B cell (primary cell): ENCODE data around the gene EHD4. TPM values are rescaled to one million over a fixed set of nuclear protein-coding genes. Genes with fewer than 3 reads are reported as not detected.

ENCODE experiments used
- ATAC-seq: fragments of 200-7000 bp; cut with Tn5 transposase; one replicate; pipeline ENCODE4 v1.10.0; 2021; ENCODE audit warnings: low read depth, mild to moderate bottlenecking, moderate number of reproducible peaks, moderate library complexity
- CTCF ChIA-PET: fragments of 350-600 bp; sonication (Branson Sonifier 250); formaldehyde crosslinking; loops from one replicate; lab custom pipeline; 2021; ENCODE audit warnings: antibody characterized with exemption, inconsistent platforms; lab: Charles Lee
- POLR2A ChIA-PET: fragments of 350-600 bp; sonication (Branson Sonifier 250); formaldehyde crosslinking; loops from one replicate; lab custom pipeline; 2021; ENCODE audit warnings: antibody characterized with exemption; lab: Charles Lee
- DNase-seq: peaks from one replicate; pipeline ENCODE4 v3.0.0; 2013
- H2AFZ ChIP-seq: 2 replicates; pipeline ENCODE4 v1.6.1; 2012; ENCODE audit warnings: mild to moderate bottlenecking, low read depth, low read length; ENCODE audit not compliant: insufficient read depth, poor library complexity, severe bottlenecking
- H3K27ac ChIP-seq, 2 donors: 1 replicate in 1 of 2; 2 replicates in 1 of 2; pipeline ENCODE4 v1.5.1; 2012 to 2013; ENCODE audit warnings: low read length in 2 of 2, mild to moderate bottlenecking in 2 of 2, moderate library complexity in 1 of 2
- H3K27me3 ChIP-seq, 4 experiments: fragments of 200-600 bp in 1 of 4; sonication (generic) in 1 of 4; replicated peaks in 1 of 4; 1 replicate in 2 of 4; 2 replicates in 2 of 4; pipeline versions ENCODE4 v1.6.1 to v1.7.0; 2013 to 2016; ENCODE audit warnings: low read length in 3 of 4, mild to moderate bottlenecking in 2 of 4, mixed read lengths in 1 of 4, moderate library complexity in 1 of 4; ENCODE audit not compliant: insufficient read depth in 4 of 4, control insufficient read depth in 3 of 4; ENCODE audit errors: control extremely low read depth in 1 of 4
- H3K36me3 ChIP-seq, 2 experiments: replicated peaks in 1 of 2; 1 replicate in 1 of 2; 2 replicates in 1 of 2; pipeline versions ENCODE4 v1.6.1 to v1.7.1; 2013; ENCODE audit warnings: low read length in 1 of 2; ENCODE audit not compliant: insufficient read depth in 2 of 2, control insufficient read depth in 1 of 2; ENCODE audit errors: control extremely low read depth in 1 of 2, extremely low read depth in 1 of 2
- H3K4me1 ChIP-seq, 2 donors: fragments of 200-600 bp in 1 of 2; sonication (generic) in 1 of 2; 1 replicate in 1 of 2; 2 replicates in 1 of 2; pipeline versions ENCODE4 v1.5.1 to v1.6.1; 2013 to 2017; ENCODE audit warnings: low read length in 2 of 2; ENCODE audit not compliant: control insufficient read depth in 2 of 2, insufficient read depth in 2 of 2
- H3K4me2 ChIP-seq: replicated peaks from 2 replicates; pipeline ENCODE3; 2012; ENCODE audit warnings: mild to moderate bottlenecking, low read depth, low read length; ENCODE audit not compliant: poor library complexity, severe bottlenecking
- H3K4me3 ChIP-seq, 5 experiments: fragments of 200-600 bp in 1 of 5; sonication (generic) in 1 of 5; 1 replicate in 3 of 5; 2 replicates in 2 of 5; pipeline versions ENCODE4 v1.5.1 to v1.7.0; 2011 to 2016; ENCODE audit warnings: low read length in 4 of 5, mild to moderate bottlenecking in 4 of 5, low read depth in 2 of 5, control low read depth in 1 of 5, moderate library complexity in 1 of 5; ENCODE audit not compliant: insufficient read depth in 1 of 5; ENCODE audit errors: control extremely low read depth in 1 of 5, extremely low read depth in 1 of 5
- H3K79me2 ChIP-seq: fragments of 200-600 bp; sonication (generic); one replicate; pipeline ENCODE4 v1.6.0; 2016; ENCODE audit warnings: low read length; ENCODE audit not compliant: control insufficient read depth, insufficient read depth
- H3K9ac ChIP-seq: fragments of 200-600 bp; sonication (generic); 2 replicates; pipeline ENCODE4 v1.6.1; 2017; ENCODE audit warnings: mild to moderate bottlenecking, low read length, moderate library complexity
- H3K9me3 ChIP-seq, 3 donors: one replicate each; pipeline versions ENCODE4 v1.6.1 to v1.7.1; 2013; ENCODE audit warnings: low read length in 2 of 3; ENCODE audit not compliant: control insufficient read depth in 2 of 3, insufficient read depth in 1 of 3; ENCODE audit errors: control extremely low read depth in 1 of 3
- H4K20me1 ChIP-seq: 2 replicates; pipeline ENCODE4 v1.6.0; 2012; ENCODE audit warnings: mild to moderate bottlenecking, low read length; ENCODE audit not compliant: insufficient read depth, control insufficient read depth, poor library complexity, severe bottlenecking
- H3K27ac Mint-ChIP-seq: one replicate; pipeline ENCODE4 v1.8.0; 2021; ENCODE audit warnings: mixed read lengths
- H3K27me3 Mint-ChIP-seq: one replicate; pipeline ENCODE4 v1.8.0; 2021; ENCODE audit warnings: mixed read lengths
- H3K4me1 Mint-ChIP-seq: one replicate; pipeline ENCODE4 v1.8.0; 2021; ENCODE audit warnings: mixed read lengths
- H3K4me3 Mint-ChIP-seq: one replicate; pipeline ENCODE4 v1.8.0; 2021; ENCODE audit warnings: mixed read lengths
- H3K9me3 Mint-ChIP-seq: one replicate; pipeline ENCODE4 v1.8.0; 2022; ENCODE audit warnings: mixed read lengths; ENCODE audit not compliant: insufficient read depth
- EZH2 ChIP-seq: IDR thresholded peaks from 2 replicates; pipeline ENCODE4 v1.6.1; 2012; ENCODE audit warnings: borderline replicate concordance, low read depth, mild to moderate bottlenecking, moderate library complexity, low read length; ENCODE audit not compliant: insufficient read depth, poor library complexity, severe bottlenecking
- WGBS: methylation state at CpG from one replicate; pipeline ENCODE4 v1.1.5; 2013; ENCODE audit warnings: missing lambda C conversion rate; ENCODE audit not compliant: insufficient coverage; 5-methylcytosine and 5-hydroxymethylcytosine counted together
- intact Hi-C: fragments of 100-400 bp; cut with micrococcal nuclease; formaldehyde crosslinking; loops from one replicate; pipeline ENCODE4 v1.10.0; 2022
- polyA plus RNA-seq: library from polyadenylated mRNA; depleted of rRNA; stranded (reverse); fragments of >200 nt; gene quantifications from 2 replicates; pipeline ENCODE4 v1.2.3, GENCODE V29; 2012
- total RNA-seq, 2 donors: library from RNA; stranded (reverse); fragments of 120-200 nt in 1 of 2; gene quantifications; 1 replicate in 1 of 2; 2 replicates in 1 of 2; pipeline versions ENCODE4 v1.2.3 to v1.2.4, GENCODE V29; 2013 to 2022
- TF ChIP-seq, protein P1 (sequence below): fragments of 200-600 bp; IDR thresholded peaks from one replicate; pipeline ENCODE4 v1.8.0; 2022; ENCODE audit warnings: antibody characterized with exemption, mild to moderate bottlenecking

Gene EHD4
- total and polyA plus RNA-seq, 2 donors (not counting 1 experiment from before 2014, with no cell fraction given) = 3.1 to 12.7 TPM

DNA sequence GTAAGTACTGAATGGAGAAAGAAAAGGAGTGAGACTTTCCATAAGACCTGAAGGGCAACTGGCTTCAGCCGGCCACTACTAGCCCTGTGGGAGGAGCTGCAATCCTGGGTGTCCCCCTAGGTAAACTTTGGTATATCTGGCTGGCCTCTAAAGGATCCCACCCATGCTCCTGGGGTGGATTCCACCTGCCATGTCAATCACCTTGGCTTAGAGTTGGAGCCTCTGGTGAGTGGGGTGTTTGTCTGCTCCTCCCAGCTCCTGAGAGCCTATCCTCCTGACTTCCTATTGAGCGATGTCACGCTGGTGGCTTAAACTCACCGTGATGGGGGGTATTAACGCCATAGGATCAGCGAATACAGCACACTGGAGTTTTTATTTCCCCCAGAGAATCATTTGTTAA lies 81.1 kb downstream of the EHD4 start:
- no peak for ATAC-seq
- Mint-ChIP-seq H3K4me3 (no peak overlapping the region), H3K4me1 (peaks cover 63% of the 10 kb centered on the region), H3K27ac (no peak overlapping the region), H3K9me3 (no peaks in the 10 kb centered on the region), H3K27me3 (no peaks in the 10 kb centered on the region)
- Histone ChIP-seq H3K79me2 (peaks cover 4% of the 10 kb centered on the region), H3K27me3 (no peaks in the 10 kb centered on the region), H3K36me3 (no peaks in the 10 kb centered on the region), H3K4me1 (peaks cover 53 to 64% of the 10 kb centered on the region in 2 donors), H3K4me3 (no peak overlapping the region), H2AFZ (no peak overlapping the region), H3K9ac (no peak overlapping the region), H3K4me2 (no peak overlapping the region), H4K20me1 (no peaks in the 10 kb centered on the region), H3K9me3 (peaks cover 0 to 23% (median 2%) of the 10 kb centered on the region in 3 donors), H3K27ac (no peak overlapping the region)
- no peak for DNase-seq
- ChIA-PET POLR2A (no interaction called here), CTCF (interaction anchor here (1.2 to 11.0 kb wide), 2 partner anchors 11 to 118 kb away, joined by 3 to 81 read pairs; no protein-coding TSS in a partner anchor)
- TF ChIP-seq EZH2 = no peak
- WGBS = 100% methylated on average over 1 of the region's 6 CpGs
- intact Hi-C loops = loop anchor here (10.0 kb wide), 1 partner anchor 986 kb away; no protein-coding TSS in a partner anchor

DNA sequence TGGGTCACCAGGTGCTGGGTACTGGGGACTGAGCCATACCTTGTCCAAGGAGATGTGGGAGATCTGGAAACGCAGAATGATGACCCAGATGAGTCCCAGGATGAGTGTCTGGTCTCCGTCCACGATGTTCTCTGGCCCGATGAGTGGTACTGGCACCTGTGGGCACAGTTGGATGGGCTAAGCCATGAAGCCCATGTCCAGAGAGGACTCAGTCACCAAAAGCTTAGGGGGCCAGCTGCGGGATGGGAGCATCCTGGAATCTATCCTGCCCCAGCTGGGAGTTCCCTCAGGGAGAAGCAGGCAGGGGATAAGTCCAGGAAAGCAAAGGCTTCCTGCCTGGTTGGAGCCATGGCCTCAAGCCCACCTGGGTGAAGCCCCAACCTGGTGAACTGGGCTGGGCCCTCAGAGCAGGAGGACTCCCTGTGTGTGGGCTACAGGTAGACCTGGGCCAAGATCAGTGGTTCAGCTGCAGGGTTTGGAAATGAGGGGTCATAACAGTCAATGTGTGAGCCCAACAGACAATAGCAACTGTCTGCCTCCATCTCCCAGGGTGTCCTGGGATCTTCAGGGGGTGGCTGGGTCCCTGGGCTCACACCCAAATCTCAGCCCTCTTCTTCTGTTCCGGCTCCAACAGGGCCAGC lies 82.2 kb downstream of the EHD4 start:
- peaks cover 58% of the 10 kb centered on the region for H3K4me1 Mint-ChIP-seq
- ChIA-PET POLR2A (no interaction called here), CTCF (interaction anchor here (1.2 to 11.0 kb wide), 2 partner anchors 12 to 117 kb away, joined by 3 to 81 read pairs; no protein-coding TSS in a partner anchor)
- Histone ChIP-seq H3K27ac (no peak overlapping the region), H3K4me2 (no peak overlapping the region), H3K36me3 (no peaks in the 10 kb centered on the region), H3K9me3 (peaks cover 0 to 15% (median 0%) of the 10 kb centered on the region in 3 donors), H4K20me1 (no peaks in the 10 kb centered on the region), H2AFZ (no peak overlapping the region), H3K9ac (no peak overlapping the region), H3K4me1 (peaks cover 49 to 58% of the 10 kb centered on the region in 2 donors), H3K79me2 (peaks cover 4% of the 10 kb centered on the region), H3K27me3 (no peaks in the 10 kb centered on the region), H3K4me3 (no peak overlapping the region)
- ATAC-seq = no peak
- TF ChIP-seq EZH2 = no peak
- TF ChIP-seq, protein P1, sequence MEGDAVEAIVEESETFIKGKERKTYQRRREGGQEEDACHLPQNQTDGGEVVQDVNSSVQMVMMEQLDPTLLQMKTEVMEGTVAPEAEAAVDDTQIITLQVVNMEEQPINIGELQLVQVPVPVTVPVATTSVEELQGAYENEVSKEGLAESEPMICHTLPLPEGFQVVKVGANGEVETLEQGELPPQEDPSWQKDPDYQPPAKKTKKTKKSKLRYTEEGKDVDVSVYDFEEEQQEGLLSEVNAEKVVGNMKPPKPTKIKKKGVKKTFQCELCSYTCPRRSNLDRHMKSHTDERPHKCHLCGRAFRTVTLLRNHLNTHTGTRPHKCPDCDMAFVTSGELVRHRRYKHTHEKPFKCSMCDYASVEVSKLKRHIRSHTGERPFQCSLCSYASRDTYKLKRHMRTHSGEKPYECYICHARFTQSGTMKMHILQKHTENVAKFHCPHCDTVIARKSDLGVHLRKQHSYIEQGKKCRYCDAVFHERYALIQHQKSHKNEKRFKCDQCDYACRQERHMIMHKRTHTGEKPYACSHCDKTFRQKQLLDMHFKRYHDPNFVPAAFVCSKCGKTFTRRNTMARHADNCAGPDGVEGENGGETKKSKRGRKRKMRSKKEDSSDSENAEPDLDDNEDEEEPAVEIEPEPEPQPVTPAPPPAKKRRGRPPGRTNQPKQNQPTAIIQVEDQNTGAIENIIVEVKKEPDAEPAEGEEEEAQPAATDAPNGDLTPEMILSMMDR = no peak
- H3K27me3 Mint-ChIP-seq = no peaks in the 10 kb centered on the region
- intact Hi-C loops = loop anchor here (10.0 kb wide), 1 partner anchor 985 kb away; no protein-coding TSS in a partner anchor
- 94% methylated on average over 6 of the region's 6 CpGs for WGBS
- H3K4me3 Mint-ChIP-seq = no peak overlapping the region
- no peak overlapping the region for H3K27ac Mint-ChIP-seq
- no peaks in the 10 kb centered on the region for H3K9me3 Mint-ChIP-seq
- DNase-seq = no peak
